ENCODE results near the gene GAB4. TPM values are rescaled to one million over a fixed set of nuclear protein-coding genes. Genes with fewer than 3 reads are reported as not detected.

GAB4 gene
- total RNA-seq, 1 donor from 2014 or later, result not detected

DNA sequence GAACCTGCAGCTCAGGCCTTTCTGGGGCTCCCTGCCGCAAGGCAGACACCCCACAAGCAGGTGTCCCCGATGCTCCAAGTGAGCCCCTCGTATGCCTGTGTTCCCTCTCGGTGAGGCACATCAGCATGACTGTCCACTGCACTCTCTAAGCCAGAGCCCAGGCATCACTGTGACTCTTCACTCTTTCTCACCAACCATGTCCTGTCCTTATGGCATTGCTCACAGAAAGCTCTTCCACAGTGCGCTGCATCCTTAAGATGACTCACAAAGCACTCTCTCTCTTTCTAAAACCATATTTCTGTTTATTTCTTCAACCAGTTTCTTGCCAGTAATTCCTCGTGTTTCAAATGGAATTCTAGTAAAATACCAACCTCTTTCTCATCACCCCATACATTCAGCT lies 18.1 kb downstream of the GAB4 start:
- intact Hi-C loops (cut with micrococcal nuclease), result no loop called here

DNA sequence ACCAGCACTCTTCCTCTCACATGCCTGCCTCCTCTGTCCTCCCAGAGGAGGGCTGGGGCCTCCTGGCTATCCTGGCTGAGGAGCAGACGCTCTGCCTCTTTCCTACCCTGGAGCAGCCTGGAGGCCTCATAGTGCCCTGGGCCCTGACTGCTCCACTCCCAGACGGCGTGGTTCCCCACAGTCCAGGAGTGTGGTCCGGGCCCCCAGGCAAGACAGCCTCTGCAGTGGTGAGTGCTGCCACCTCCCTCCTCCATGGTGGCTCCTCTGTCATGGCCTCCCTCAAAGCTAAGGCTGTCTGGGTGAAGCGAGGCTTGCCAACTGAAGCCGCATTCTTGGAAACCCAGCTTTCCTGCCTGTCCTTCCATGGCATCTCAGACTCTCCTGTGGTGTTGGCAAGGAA lies 19.8 kb downstream of the GAB4 start:
- intact Hi-C loops (cut with micrococcal nuclease), result no loop called here

DNA sequence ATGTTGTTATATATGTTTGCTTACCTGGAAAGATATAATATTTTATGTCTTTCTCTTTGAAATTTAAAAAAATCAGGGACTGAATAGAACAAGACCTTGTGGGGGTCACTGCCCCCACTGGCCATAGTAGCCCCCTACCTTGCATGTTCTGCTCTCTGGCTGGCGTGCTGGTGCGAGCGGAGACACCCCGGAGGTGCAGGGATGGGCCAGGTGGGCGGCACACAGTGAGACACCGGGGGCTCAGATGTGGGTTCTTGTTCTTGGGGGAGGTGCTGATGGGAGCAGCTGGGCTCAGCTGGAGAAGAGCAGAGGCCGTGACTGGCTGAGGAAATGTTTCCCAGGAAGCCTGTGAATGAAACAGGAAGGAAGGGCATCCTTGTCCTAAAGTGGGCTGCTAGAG lies 20.2 kb downstream of the GAB4 start:
- intact Hi-C loops (cut with micrococcal nuclease), result no loop called here

DNA sequence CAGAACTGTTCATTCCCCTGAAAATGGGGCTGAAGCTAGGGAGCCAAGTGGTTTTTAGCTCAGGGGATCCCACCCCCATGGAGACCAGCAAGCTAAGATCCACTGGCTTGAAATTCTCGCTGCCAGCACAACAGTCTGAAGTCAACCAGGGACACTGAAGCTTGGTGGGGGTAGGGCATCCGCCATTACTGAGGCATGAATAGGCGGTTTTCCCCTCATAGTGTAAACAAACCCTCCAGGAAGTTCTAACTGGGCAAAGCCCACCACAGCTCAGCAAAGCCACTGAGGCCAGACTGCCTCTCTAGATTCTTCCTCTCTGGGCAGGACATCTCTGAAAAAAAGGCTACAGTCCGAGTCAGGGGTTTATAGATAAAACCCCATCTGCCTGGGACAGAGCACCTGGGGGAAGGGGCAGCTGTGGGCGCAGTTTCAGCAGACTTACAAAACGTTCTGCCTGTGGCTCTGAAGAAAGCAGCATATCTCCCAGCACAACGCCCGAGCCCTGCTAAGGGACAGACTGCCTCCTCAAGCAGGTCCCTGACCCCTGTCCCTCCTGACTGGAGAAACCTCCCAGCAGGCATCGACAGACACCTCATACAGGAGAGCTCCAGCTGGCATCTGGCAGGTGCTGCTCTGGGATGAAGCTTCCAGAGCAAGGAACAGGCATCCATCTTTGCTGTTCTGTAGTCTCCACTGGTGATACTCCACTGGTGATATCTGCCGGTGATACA lies 32.7 kb downstream of the GAB4 start:
- intact Hi-C loops (cut with micrococcal nuclease), result no loop called here

DNA sequence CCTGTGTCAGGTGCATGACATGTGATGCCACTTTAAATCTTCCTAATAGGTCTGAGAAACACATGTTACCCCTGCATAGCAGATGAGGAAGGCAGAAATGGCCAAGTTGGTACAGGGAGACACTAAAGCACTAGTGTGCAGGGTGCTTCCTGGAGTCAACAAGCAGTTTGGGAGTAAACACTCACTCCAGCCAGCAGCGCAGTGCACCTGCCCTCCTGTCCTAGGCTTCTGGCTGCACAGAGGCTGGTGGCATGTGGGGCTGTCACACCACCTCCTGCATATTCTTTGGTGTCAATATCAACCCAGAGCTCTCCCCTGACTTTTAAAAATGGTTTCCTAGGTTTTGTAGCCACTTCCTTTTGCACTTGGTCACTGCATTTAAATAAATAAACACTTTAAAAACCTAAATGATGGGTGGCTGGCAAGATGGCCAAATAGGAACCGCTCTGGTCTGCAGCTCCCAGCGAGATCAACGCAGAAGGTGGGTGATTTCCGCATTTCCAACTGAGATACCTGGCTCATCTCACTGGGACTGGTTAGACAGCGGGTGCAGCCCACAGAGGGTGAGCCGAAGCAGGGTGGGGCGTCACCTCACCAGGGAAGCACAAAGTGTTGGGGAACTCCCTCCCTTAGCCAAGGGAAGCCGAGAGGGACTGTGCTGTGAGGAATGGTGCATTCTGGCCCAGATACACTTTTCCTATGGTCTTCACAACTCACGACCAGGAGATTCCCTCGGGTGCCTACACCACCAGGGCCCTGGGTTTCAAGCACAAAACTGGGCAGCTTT lies 33.5 kb downstream of the GAB4 start:
- intact Hi-C loops (cut with micrococcal nuclease), result no loop called here

DNA sequence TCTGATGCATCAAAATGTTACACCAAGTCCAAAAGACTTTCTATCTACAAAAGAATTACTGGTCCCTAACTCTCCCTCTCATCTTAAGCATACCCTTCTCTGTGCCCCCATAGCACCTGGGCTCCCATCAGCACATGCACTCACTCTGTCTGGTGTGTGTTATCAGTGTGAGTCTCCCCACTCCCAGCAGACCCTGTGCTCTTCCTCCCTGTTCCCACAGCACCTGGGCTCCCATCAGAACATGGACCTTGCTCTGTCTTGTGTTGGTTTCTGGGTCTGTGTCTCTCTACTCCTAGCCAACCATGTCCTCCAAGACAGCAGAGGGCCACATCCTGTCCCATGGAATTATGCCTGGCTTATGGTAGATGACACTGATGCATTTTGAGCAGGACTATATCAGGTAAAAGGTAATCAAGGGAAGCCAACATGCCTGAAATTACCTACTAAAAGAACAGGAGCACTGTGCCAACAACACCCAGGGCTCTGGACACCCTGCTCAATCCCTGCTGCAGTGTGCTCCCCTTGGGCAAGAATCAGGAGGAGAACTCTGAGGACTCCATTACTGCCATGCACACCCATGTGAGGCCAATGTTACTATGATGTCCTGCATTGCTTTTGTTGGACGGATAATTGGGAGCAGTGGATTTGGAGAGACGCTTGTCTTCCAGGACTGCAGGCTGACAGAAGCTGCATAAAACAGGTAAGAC lies 34.3 kb downstream of the GAB4 start:
- intact Hi-C loops (cut with micrococcal nuclease), result no loop called here

DNA sequence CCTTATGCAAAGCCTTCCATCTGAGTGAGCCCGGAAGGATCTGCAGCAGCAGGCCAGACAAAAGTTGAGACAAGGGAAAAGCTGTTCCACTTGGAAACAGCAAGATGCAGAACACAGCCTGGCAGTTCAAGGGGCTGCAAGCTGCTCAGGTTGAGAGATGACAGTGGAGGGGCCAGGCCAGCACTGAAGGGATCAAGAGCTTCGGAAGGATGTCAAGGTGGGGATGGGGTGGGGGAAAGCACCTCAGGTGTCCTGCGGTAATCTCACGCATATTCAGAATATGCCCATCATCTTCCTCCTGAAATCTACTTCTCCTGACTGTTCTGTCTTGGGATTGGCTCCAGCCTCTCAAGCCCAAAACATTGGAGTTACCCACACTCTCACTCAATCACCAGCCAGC lies 35.7 kb downstream of the GAB4 start:
- intact Hi-C loops (cut with micrococcal nuclease), result no loop called here

DNA sequence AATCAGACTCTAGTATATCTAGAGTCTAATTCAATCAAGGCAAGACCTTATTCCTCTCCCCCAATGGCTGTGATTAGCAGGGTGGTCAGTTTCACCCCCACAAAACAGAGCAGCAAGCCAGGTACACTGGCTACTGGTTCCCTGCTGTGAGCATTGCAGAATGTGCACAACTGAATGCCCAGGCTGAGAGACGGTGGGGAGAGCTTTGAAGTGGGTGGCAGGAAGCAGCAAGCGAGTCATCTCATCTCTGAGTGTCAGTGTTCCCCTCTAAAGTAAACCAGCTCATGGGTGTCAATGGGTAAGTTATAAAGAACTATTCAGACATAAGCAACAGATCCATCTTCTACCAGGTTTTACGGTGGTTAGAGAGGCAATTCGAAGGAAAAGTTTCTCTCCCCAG lies 37.6 kb downstream of the GAB4 start:
- intact Hi-C loops (cut with micrococcal nuclease), result no loop called here

DNA sequence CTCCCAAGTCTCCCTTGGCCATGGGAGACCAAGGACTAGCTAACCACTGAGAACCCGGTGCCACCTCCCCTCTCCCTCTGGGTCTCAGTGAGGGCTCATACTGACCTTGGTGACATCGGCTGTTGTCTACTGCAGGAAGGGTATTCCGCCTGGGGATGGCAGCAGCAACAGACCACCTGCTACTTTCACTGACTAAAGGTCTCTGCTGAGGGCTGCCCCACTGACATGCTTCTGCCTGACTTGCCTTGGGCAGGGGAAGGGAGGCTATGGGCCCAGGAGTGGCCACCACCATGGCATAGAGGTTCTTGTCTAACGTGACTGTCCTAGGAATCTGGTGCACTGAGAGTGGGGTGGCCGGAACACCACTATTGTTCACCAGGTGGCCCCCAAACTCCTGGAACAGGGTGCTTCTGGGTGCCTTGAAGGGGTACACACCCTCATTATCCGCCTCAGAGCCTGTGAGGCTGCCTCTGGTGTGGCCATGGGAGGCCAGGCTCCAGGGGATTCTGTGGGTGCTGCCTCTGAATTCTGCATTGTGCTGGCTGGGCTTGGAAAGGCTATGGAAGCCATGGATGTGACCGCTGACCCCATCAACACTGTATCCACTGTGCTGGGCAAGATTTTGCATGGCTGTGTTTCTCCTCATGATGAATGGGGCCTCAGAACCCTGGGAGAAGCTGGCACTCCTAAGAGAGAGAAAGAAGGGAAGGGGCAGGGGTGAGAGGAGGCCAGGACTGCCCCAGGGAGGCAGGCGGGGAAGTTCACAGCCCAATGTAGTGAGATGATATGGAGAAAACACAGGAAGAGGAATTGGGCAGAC lies 38.3 kb downstream of the GAB4 start:
- intact Hi-C loops (cut with micrococcal nuclease), result no loop called here

DNA sequence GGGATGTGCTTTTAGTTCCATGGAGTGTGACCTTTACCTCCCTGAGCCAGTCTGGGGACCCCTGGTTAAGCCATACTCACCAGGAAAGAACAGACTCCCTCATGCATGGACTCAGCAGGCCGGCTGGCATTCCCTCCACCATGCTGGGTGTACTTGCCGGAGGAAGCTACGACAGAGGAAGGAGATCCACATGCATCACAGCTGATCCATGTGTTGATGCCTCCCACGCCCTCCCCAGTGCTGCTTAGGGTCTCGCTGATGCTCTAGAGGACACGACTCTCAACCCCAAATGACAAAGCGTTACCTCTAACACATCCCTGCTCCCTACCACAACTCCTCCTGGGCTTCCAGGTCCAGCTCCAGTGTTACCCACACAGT lies 39.8 kb downstream of the GAB4 start:
- intact Hi-C loops (cut with micrococcal nuclease), result no loop called here

DNA sequence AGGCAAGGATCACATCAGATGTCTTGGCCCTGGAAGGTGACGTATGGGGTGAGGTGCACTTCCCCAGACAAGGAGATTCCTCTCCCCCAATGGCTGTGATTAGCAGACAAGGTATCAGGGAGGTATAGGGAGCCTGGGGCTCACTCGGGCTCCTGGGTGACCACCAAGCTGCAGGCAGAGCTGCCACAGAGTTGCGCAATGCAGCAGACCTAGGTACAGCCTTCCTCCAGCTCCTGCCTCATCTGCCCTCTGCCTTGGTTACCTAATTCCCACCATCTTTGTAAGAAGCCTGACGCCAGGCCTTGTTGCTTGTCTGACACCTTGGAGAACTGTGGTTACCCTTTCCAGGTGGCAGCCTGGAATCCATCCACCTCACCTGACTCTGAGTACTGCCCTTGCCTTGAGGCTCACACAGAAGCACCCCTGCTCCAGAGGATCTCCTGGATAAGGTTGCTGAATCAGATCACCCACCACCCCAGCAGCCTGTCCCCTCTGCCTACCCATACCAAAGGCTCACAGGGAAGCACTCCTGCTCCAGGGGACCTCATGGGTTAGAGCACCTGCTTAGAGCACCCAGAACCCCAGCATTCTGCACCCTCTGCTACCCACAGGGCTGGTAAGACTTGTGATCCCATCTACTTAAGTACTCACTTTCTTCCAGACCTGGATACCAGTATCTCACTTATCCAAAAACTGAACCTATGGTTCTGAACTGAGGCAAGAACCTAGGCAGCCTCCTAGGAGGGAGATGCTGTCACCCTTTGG lies 40.4 kb downstream of the GAB4 start:
- intact Hi-C loops (cut with micrococcal nuclease), result no loop called here

DNA sequence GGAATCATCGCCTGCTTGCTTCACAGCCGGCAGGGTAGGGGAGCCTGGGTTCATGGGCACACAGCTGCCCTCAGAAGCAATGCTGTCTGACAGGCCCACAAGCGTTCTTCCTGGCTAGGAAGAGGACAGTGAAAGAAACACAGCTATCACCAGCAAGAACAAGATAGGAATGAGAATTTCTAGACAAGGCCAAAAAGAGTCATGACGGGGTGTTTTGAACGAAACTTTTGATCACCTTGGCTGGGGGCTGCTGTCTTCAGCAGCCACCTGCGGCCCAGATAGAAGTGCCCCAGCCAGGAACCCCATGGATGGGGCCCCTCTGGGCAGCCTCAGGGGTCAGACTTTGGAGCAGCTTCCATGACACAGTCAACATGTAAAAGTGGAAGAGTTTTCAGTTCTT lies 41.8 kb downstream of the GAB4 start:
- intact Hi-C loops (cut with micrococcal nuclease), result no loop called here

DNA sequence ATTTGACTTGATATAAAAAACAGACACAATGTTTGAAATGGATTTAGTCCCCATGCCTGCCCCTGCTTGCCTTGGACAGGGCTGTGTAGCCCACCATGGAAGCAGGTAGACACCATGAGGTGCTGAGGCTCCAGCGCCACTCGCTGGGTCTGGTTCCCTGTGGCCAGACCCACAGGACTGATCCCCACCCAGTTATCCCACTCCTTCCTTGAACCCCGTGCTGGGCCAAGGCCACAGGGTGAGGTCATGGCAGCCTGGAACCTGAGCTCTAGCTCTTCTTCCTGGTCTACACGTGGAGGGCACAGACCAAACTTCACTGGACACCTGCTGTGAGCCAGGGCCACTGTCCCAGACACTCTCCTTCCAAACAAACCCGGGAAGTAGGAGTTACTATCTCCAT lies 42.5 kb downstream of the GAB4 start:
- intact Hi-C loops (cut with micrococcal nuclease), result no loop called here

DNA sequence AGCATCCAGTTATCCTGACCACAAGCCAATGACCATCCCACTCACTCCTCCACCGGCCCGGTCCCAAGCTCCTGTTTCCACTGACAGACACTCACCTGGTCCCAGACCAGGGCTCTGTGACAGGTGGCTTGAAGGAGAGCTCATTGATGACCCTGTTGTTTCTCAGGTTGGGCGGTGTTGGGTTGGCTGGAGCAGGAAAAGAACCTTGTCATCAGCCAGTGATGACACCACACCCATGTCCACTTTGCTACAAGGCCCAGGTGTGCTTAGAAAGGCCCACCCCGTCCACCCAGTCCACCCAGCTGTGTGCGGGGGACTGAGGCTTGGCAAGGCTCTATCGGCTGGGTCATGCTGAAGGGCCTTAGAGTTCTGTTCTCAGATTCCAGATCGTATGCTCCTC lies 42.9 kb downstream of the GAB4 start:
- intact Hi-C loops (cut with micrococcal nuclease), result no loop called here

DNA sequence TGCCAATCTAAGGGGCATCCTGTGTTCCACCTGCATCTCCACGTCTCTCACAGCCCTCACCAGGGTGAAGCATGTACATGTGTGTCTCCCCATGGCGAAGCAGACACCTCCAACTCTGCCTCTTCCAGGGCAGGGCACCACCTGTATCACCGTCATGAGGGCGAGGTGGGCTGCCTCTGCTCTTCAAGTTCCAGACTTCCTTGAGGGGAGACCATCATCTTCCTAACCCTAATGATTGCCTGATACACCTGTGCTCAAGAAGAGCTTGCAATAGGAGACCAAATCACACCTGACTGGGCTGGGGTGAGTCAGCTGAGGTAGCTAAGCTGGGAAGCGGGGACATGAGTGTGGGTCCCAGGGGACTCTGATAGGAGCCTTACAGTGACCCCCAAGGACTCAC lies 43.7 kb downstream of the GAB4 start:
- intact Hi-C loops (cut with micrococcal nuclease), result no loop called here

DNA sequence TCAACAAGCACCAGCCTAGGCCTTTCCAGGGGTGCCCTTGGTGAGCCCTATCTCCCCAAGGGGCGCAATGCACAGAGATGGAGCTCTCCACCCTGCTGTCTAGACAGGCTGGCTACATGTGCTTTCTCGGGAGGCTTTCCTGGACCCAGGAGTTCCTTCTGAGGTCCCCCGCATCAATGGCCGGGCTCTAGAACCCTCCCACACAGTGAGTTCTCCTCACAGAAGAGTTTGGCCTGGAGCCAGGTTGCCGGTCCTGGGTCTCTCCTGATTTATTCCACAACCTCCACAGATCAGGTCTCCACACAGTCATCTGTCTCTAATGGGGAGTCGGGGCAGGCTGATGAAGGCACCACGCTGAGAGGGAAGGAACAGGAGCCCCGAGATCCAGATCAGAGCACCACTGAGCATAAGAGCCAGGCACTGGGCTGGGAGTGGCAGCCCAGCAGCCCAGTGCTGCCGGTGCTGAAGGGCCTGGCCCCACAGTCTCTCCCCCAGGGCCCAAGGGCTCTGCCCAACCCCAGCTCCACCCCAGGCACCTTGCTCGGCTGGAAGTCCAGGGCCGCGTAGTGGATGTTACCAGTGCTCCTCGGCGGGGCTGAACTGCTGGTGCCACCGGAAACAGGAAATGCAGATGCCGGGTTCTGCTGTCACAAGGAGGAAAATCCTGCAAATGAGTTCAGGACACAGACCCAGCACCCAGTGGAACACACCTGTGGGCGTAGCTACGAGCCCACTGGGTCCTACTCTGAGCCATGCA lies 44.7 kb downstream of the GAB4 start:
- intact Hi-C loops (cut with micrococcal nuclease), result no loop called here

DNA sequence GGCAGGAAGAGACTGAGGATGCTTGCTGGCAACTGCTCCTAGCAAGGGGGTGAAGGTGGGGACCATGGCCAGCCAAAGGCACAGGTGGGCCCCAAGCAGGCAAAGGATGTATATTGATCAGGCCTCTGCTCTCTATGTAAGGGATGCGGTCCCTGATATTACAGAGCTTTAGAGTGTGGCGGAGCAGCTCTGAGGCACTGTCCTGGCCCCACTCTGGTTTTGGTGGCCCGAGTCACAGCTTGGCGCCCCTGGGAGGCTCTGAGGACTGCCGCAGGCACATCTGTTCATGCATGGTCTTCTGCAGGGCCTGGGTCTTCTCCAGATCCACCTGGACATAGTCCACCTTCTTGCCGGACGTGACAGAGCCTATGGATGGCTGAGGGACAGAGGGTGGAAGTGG lies 45.5 kb downstream of the GAB4 start:
- intact Hi-C loops (cut with micrococcal nuclease), result no loop called here

DNA sequence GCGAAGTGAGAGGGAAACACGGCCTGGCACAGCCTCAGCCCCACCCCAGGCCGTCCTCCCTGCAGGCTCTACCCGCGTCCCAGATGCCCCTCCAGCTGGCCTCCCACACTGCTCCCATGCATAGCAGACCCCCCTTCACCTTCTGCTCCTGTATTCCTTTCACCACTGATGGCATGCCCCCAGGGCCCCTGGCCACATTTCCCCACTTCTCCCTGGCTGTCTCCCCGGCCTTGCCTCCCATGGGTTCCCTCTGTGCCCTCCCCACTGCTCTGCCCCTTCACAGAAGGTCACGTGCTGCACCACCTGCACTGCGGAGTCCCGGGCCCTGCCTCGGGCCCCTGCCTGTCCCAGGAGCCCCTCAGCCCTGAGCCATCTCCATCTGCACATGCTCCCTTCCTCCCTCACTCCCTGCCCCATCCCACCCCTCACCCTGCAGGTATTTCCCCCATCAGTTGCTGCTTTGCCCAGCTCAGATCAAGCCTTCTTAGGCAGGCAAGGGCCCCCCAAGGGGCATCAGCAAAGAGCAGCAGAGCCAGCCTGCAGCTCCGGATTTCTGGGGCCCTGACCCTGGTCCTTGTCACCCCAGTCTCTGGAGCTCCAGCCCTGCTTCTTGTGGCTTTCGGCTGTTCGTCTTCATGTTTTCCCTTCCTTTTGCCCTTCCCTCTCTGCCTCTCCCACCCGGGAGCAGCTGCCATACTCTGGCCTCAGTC lies 46.4 kb downstream of the GAB4 start:
- intact Hi-C loops (cut with micrococcal nuclease), result no loop called here

DNA sequence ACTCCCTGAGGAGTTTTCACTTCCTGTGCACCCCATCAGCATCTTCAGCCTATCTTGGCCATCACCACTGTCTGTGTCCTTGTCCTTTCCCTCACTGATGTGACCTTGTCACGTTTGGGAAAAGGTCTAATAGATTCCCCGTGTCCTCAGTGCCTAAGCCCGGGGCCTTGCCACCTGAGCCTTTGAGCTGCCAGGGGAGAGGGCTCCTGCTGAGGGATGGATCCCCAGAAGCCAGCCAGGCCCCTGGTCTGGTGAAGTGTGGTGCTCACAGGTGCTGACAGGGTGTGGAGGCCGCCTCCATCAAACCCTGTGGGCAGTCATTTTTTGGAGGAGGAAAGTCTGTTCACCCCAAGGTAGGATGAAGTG lies 47.2 kb downstream of the GAB4 start:
- intact Hi-C loops (cut with micrococcal nuclease), result no loop called here

Data from T-helper 2 cell treated with Interferon-gamma antibody and Interleukin-4, amounts not matched to agents 100 ng/mL and 5 ng/mL, for 36 hours (primary cell).